ENCODE data around the gene JAKMIP2.
"Not testable (repeated sequence)": the region's sequence is repeated elsewhere in the genome, so short reads cannot be mapped to it uniquely, and the experiment has no call there.

The JAKMIP2 gene

GRCh38 chr5:147750065-147750464 lies 32.5 kb downstream of the JAKMIP2 start:
- no peak for DNase-seq (ENCODE audit: extremely low read depth in 1 of 2, low read depth in 1 of 2)

- DNase-seq (ENCODE audit: extremely low read depth in 1 of 2, low read depth in 1 of 2), result no peak
These were observed 33.9 kb downstream of the JAKMIP2 start for GRCh38 chr5:147748590-147748989.

GRCh38 chr5:147746986-147747385 lies 35.5 kb downstream of the JAKMIP2 start:
- no peak for DNase-seq (ENCODE audit: extremely low read depth in 1 of 2, low read depth in 1 of 2)

- DNase-seq (ENCODE audit: extremely low read depth in 1 of 2, low read depth in 1 of 2), result no peak
These were observed 38.7 kb downstream of the JAKMIP2 start for GRCh38 chr5:147743678-147744374.

- no peak for DNase-seq (ENCODE audit: extremely low read depth in 1 of 2, low read depth in 1 of 2)
These were observed 39.5 kb downstream of the JAKMIP2 start for GRCh38 chr5:147743012-147743411.

GRCh38 chr5:147742151-147742550 lies 40.4 kb downstream of the JAKMIP2 start:
- no peak for DNase-seq (ENCODE audit: extremely low read depth in 1 of 2, low read depth in 1 of 2)

- no peak for DNase-seq (ENCODE audit: extremely low read depth in 1 of 2, low read depth in 1 of 2)
These were observed 41.7 kb downstream of the JAKMIP2 start for GRCh38 chr5:147740864-147741263.

- no peak for DNase-seq (ENCODE audit: extremely low read depth in 1 of 2, low read depth in 1 of 2)
These were observed 44.6 kb downstream of the JAKMIP2 start for GRCh38 chr5:147737921-147738320.

- no peak for DNase-seq (ENCODE audit: extremely low read depth in 1 of 2, low read depth in 1 of 2)
These were observed 46.9 kb downstream of the JAKMIP2 start for GRCh38 chr5:147735621-147736125.

- DNase-seq (ENCODE audit: extremely low read depth in 1 of 2, low read depth in 1 of 2), result no peak
These were observed 47.6 kb downstream of the JAKMIP2 start for GRCh38 chr5:147734894-147735293.

- no peak for DNase-seq (ENCODE audit: extremely low read depth in 1 of 2, low read depth in 1 of 2)
These were observed 49.5 kb downstream of the JAKMIP2 start for GRCh38 chr5:147733075-147733474.

GRCh38 chr5:147732291-147732883 lies 50.1 kb downstream of the JAKMIP2 start:
- DNase-seq (ENCODE audit: extremely low read depth in 1 of 2, low read depth in 1 of 2), result no peak

- no peak for DNase-seq (ENCODE audit: extremely low read depth in 1 of 2, low read depth in 1 of 2)
These were observed 50.9 kb downstream of the JAKMIP2 start for GRCh38 chr5:147731431-147732290.

- DNase-seq (ENCODE audit: extremely low read depth in 1 of 2, low read depth in 1 of 2), result no peak
These were observed 55.3 kb downstream of the JAKMIP2 start for GRCh38 chr5:147727200-147727599.

GRCh38 chr5:147721191-147721960 lies 61.2 kb downstream of the JAKMIP2 start:
- not testable (repeated sequence) for DNase-seq (ENCODE audit: extremely low read depth in 1 of 2, low read depth in 1 of 2)

GRCh38 chr5:147713550-147714295 lies 68.8 kb downstream of the JAKMIP2 start:
- no peak for DNase-seq (ENCODE audit: extremely low read depth in 1 of 2, low read depth in 1 of 2)

- DNase-seq (ENCODE audit: extremely low read depth in 1 of 2, low read depth in 1 of 2), result no peak
These were observed 69.9 kb downstream of the JAKMIP2 start for GRCh38 chr5:147712598-147712997.

GRCh38 chr5:147712019-147712418 lies 70.5 kb downstream of the JAKMIP2 start:
- no peak for DNase-seq (ENCODE audit: extremely low read depth in 1 of 2, low read depth in 1 of 2)

GRCh38 chr5:147711019-147711418 lies 71.5 kb downstream of the JAKMIP2 start:
- DNase-seq (ENCODE audit: extremely low read depth in 1 of 2, low read depth in 1 of 2), result no peak

- DNase-seq (ENCODE audit: extremely low read depth in 1 of 2, low read depth in 1 of 2), result no peak
These were observed 73.8 kb downstream of the JAKMIP2 start for GRCh38 chr5:147708708-147709107.
